ENCODE measurements around the gene AZU1. TPM values are rescaled to one million over a fixed set of nuclear protein-coding genes. Genes with fewer than 3 reads are reported as not detected.
"Not testable (repeated sequence)": the region's sequence is repeated elsewhere in the genome, so short reads cannot be mapped to it uniquely, and the experiment has no call there.

The AZU1 gene
- total and polyA plus RNA-seq, 2 experiments from 2014 or later = not detected

DNA sequence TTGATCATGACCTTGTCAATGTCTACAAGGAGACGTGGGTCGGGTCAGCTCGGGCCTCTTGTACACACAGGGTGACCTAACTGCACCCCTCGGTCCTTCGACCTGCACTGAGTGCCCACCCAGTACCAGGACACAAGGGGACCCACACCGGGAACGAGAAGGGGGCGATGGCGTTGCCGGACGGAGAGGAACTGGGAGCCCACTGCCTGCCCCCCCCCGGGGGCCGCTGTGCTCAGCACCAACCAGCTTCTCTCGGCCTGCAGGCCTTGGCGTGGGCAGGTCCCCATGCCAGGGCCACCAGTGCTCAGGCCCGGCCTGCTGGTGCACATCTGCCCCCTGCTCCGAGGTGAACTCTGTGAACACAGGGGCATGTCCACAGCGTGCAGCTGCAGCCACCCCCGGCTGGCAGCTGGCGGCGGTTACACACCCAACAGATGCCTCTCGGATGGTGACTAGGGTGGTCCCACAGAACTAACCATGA, 46.0 kb downstream of the AZU1 start:
- no peak overlapping the region for H2AFZ ChIP-seq
- no peaks in the 10 kb centered on the region for H4K20me1 ChIP-seq (ENCODE audit: insufficient read depth)
- no peaks in the 10 kb centered on the region for H3K36me3 ChIP-seq (ENCODE audit: low read depth)
- no peak overlapping the region for H3K4me3 ChIP-seq
- in situ Hi-C loops (cut with MboI) = no loop called here
- TF ChIP-seq EZH2phosphoT487 (IDR thresholded peaks at IDR 0.05; ENCODE audit: insufficient read depth, low read depth) = no peak
- no peak for TF ChIP-seq EZH2 (IDR thresholded peaks at IDR 0.05; ENCODE audit: insufficient read depth, poor library complexity, severe bottlenecking)
- H3K79me2 ChIP-seq (ENCODE audit: insufficient read depth) = no peaks in the 10 kb centered on the region
- no peak for DNase-seq
- H3K9ac ChIP-seq = no peak overlapping the region
- no peaks in the 10 kb centered on the region for H3K27me3 ChIP-seq (replicated peaks; ENCODE audit: insufficient read depth)
- no peaks in the 10 kb centered on the region for H3K9me3 ChIP-seq (ENCODE audit: low read depth)
- no peak overlapping the region for H3K4me2 ChIP-seq (ENCODE audit: unreplicated experiment)
- H3K9me2 ChIP-seq (ENCODE audit: insufficient read depth) = no peaks in the 10 kb centered on the region
- 94 to 95% methylated on average over 17 to 21 of the region's 22 CpGs for WGBS, 2 experiments (ENCODE audit: low coverage in 1 of 2, low lambda C conversion rate in 2 of 2, missing lambda C conversion rate in 2 of 2)
- no peak overlapping the region for H3K27ac ChIP-seq
- peaks cover 6% of the 10 kb centered on the region; the same call in 1 of the 2 replicates for H3F3A ChIP-seq (ENCODE audit: insufficient read depth)
- peaks cover 13% of the 10 kb centered on the region for H3K4me1 ChIP-seq (ENCODE audit: insufficient read depth)

DNA sequence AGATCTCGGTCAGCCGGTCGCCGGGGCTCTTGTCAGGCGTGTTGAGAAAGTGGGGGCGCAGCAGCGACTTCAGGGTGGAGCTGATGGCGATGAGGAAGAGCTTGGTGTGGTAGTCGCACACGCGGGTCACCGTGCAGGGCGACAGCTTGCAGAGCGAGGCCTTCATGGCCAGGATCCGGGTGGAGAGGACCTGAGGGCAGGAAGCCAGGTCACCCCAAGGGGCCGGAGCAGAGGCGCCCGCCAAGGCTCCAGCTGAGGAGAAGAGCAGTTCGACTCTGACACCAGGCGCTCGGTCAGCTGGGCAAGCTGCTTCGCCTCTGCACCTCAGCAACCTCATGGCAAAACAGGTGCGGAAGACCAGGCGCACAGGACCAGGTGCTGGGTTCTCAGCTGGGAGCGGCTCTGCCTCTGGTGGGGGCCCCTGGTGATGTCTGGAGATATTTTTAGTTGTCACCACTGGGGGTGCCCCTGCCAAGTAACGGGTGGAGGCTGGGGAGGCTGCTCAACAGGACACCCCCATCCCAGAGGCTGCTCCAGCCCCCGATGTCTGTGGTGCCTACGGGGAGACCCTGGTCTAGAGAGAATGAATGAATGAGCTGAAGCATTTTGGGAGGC, 47.7 kb downstream of the AZU1 start:
- in situ Hi-C loops (cut with MboI) = no loop called here
- WGBS, 2 experiments (ENCODE audit: low coverage in 1 of 2, low lambda C conversion rate in 2 of 2, missing lambda C conversion rate in 2 of 2) = 95 to 96% methylated on average over 28 of the region's 28 CpGs

DNA sequence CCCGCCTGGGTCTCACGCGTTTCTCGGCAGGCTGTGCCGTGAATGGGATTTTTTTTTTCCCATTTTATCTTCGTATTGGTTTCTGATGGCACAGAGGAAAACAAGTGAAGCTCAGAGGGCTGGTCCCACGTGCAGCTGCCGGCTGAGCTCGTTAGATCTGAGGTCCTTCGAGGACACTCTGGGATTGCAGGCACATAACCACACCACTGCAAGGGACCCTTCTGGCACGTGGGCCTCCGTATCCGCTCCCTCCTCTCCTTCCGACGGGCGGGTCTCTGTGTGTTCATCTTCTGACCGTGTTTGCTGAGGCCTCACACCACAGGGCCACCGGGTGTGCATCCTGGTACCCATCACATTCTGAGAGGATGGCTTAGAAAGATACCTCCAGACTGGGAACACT, 48.5 kb downstream of the AZU1 start:
- Histone ChIP-seq H3K27ac (no peak overlapping the region), H3F3A (ENCODE audit: insufficient read depth) (no peaks in the 10 kb centered on the region), H3K4me1 (ENCODE audit: insufficient read depth) (no peaks in the 10 kb centered on the region), H3K9me2 (ENCODE audit: insufficient read depth) (no peaks in the 10 kb centered on the region), H3K9me3 (ENCODE audit: low read depth) (no peaks in the 10 kb centered on the region), H3K4me2 (ENCODE audit: unreplicated experiment) (no peak overlapping the region), H3K36me3 (ENCODE audit: low read depth) (no peaks in the 10 kb centered on the region), H4K20me1 (ENCODE audit: insufficient read depth) (no peaks in the 10 kb centered on the region), H2AFZ (no peak overlapping the region), H3K27me3 (replicated peaks; ENCODE audit: insufficient read depth) (no peaks in the 10 kb centered on the region), H3K4me3 (no peak overlapping the region), H3K79me2 (ENCODE audit: insufficient read depth) (no peaks in the 10 kb centered on the region), H3K9ac (no peak overlapping the region)
- no peak for TF ChIP-seq EZH2 (IDR thresholded peaks at IDR 0.05; ENCODE audit: insufficient read depth, poor library complexity, severe bottlenecking)
- no peak for TF ChIP-seq EZH2phosphoT487 (IDR thresholded peaks at IDR 0.05; ENCODE audit: insufficient read depth, low read depth)
- no peak for DNase-seq
- in situ Hi-C loops (cut with MboI) = no loop called here
- 80 to 85% methylated on average over 18 of the region's 18 CpGs for WGBS, 2 experiments (ENCODE audit: low coverage in 1 of 2, low lambda C conversion rate in 2 of 2, missing lambda C conversion rate in 2 of 2)

More for the DNA sequence above, 47.7 kb downstream of the AZU1 start:
- DNase-seq = no peak
- Histone ChIP-seq H3K9me3 (ENCODE audit: low read depth) (no peaks in the 10 kb centered on the region), H3K4me1 (ENCODE audit: insufficient read depth) (no peaks in the 10 kb centered on the region), H4K20me1 (ENCODE audit: insufficient read depth) (no peaks in the 10 kb centered on the region), H3K9me2 (ENCODE audit: insufficient read depth) (no peaks in the 10 kb centered on the region), H3K36me3 (ENCODE audit: low read depth) (no peaks in the 10 kb centered on the region), H3K9ac (no peak overlapping the region), H3K4me3 (no peak overlapping the region), H2AFZ (no peak overlapping the region), H3K27ac (no peak overlapping the region), H3F3A (ENCODE audit: insufficient read depth) (no peaks in the 10 kb centered on the region), H3K27me3 (replicated peaks; ENCODE audit: insufficient read depth) (no peaks in the 10 kb centered on the region), H3K4me2 (ENCODE audit: unreplicated experiment) (no peak overlapping the region), H3K79me2 (ENCODE audit: insufficient read depth) (no peaks in the 10 kb centered on the region)
- no peak for TF ChIP-seq EZH2 (IDR thresholded peaks at IDR 0.05; ENCODE audit: insufficient read depth, poor library complexity, severe bottlenecking)

DNA sequence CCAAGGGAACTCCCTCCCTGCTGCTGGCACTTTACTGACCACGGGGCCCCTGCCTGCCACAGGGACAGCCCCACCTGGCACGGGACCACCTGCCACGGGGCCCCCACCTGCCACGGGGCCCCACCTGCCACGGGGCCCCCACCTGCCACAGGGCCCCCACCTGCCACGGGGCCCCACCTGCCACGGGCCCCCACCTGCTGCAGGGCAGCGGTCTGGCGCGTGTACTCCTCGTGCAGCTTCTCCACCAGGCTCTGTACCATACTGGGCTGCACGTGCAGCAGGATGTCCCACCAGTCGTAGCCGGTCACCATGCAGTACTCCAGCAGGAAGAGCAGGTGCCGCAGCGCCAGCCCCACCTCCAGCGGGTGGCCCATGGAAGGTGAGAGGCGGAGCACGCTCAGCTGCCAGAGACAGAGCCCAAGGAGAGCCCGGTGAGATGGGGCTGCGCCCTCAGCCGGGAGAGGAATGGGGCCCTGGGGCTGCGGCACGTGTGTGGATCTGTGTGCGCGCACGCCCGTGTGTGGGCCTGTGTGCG, 49.2 kb downstream of the AZU1 start:
- Histone ChIP-seq H3K27ac (no peak overlapping the region), H3K9me2 (ENCODE audit: insufficient read depth) (no peaks in the 10 kb centered on the region), H3F3A (ENCODE audit: insufficient read depth) (no peaks in the 10 kb centered on the region), H2AFZ (no peak overlapping the region), H4K20me1 (ENCODE audit: insufficient read depth) (no peaks in the 10 kb centered on the region), H3K4me1 (ENCODE audit: insufficient read depth) (no peaks in the 10 kb centered on the region), H3K4me2 (ENCODE audit: unreplicated experiment) (no peak overlapping the region), H3K36me3 (ENCODE audit: low read depth) (no peaks in the 10 kb centered on the region), H3K79me2 (ENCODE audit: insufficient read depth) (no peaks in the 10 kb centered on the region), H3K4me3 (no peak overlapping the region), H3K27me3 (replicated peaks; ENCODE audit: insufficient read depth) (no peaks in the 10 kb centered on the region), H3K9ac (no peak overlapping the region), H3K9me3 (ENCODE audit: low read depth) (no peaks in the 10 kb centered on the region)
- TF ChIP-seq EZH2phosphoT487 (IDR thresholded peaks at IDR 0.05; ENCODE audit: insufficient read depth, low read depth) (no peak), EZH2 (IDR thresholded peaks at IDR 0.05; ENCODE audit: insufficient read depth, poor library complexity, severe bottlenecking) (no peak)
- in situ Hi-C loops (cut with MboI) = no loop called here
- WGBS, 2 experiments (ENCODE audit: low coverage in 1 of 2, low lambda C conversion rate in 2 of 2, missing lambda C conversion rate in 2 of 2) = 94 to 97% methylated on average over 23 to 28 of the region's 29 CpGs
- no peak for DNase-seq

DNA sequence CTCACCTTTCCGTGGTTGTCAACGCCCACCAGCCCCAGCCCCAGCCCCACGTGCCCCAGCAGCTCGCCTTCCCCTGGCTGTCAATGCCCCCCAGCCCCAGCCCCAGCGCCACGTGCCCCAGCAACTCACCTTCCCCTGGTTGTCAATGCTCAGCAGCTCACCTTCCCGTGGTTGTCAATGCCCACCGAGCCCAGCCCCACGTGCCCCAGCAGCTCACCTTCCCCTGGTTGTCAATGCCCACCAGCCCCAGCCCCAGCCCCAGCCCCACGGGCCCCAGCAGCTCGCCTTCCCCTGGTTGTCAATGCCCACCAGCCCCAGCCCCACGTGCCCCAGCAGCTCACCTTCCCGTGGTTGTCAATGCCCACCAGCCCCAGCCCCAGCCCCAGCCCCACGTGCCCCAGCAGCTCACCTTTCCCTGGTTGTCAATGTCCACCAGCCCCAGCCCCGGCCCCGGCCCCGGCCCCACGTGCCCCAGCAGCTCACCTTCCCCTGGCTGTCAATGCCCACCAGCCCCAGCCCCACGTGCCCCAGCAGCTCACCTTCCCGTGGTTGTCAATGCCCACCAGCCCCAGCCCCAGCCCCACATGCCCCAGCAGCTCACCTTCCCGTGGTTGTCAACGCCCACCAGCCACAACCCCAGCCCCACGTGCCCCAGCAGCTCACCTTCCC, 50.5 kb downstream of the AZU1 start:
- 87 to 95% methylated on average over 3 to 23 of the region's 23 CpGs for WGBS, 2 experiments (ENCODE audit: low coverage in 1 of 2, low lambda C conversion rate in 2 of 2, missing lambda C conversion rate in 2 of 2)
- H3K27me3 ChIP-seq (replicated peaks; ENCODE audit: insufficient read depth); H2AFZ ChIP-seq; H3K4me2 ChIP-seq (ENCODE audit: unreplicated experiment); H3K27ac ChIP-seq; H3K36me3 ChIP-seq (ENCODE audit: low read depth); H3K4me1 ChIP-seq (ENCODE audit: insufficient read depth); H3F3A ChIP-seq (ENCODE audit: insufficient read depth); H4K20me1 ChIP-seq (ENCODE audit: insufficient read depth); H3K9me2 ChIP-seq (ENCODE audit: insufficient read depth); H3K79me2 ChIP-seq (ENCODE audit: insufficient read depth); H3K9ac ChIP-seq; DNase-seq; H3K9me3 ChIP-seq (ENCODE audit: low read depth); H3K4me3 ChIP-seq; in situ Hi-C loops (cut with MboI): not testable (repeated sequence)

DNA sequence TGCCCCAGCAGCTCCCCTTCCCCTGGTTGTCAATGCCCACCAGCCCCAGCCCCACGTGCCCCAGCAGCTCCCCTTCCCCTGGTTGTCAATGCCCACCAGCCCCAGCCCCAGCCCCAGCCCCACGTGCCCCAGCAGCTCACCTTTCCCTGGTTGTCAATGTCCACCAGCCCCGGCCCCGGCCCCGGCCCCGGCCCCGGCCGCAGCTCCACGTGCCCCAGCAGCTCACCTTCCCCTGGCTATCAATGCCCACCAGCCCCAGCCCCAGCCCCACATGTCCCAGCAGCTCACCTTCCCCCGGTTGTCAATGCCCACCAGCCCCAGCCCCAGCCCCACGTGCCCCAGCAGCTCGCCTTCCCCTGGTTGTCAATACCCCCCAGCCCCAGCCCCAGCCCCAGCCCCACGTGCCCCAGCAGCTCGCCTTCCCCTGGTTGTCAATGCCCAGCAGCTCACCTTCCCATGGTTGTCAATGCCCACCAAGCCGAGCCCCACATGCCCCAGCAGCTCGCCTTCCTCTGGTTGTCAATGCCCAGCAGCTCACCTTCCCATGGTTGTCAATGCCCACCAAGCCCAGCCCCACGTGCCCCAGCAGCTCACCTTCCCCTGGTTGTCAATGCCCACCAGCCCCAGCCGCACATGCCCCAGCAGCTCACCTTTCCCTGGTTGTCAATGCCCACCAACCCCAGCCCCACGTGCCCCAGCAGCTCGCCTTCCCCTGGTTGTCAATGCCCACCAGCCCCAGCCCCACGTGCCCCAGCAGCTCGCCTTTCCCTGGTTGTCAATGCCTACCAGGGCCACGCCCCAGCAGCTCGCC, 51.3 kb downstream of the AZU1 start:
- in situ Hi-C loops (cut with MboI) = not testable (repeated sequence)

More for the DNA sequence above, 51.3 kb downstream of the AZU1 start:
- H3K79me2 ChIP-seq (ENCODE audit: insufficient read depth); H3K4me2 ChIP-seq (ENCODE audit: unreplicated experiment); H3K36me3 ChIP-seq (ENCODE audit: low read depth); H3K9ac ChIP-seq; H3K27me3 ChIP-seq (replicated peaks; ENCODE audit: insufficient read depth); H3K9me2 ChIP-seq (ENCODE audit: insufficient read depth); H3K4me1 ChIP-seq (ENCODE audit: insufficient read depth); H3F3A ChIP-seq (ENCODE audit: insufficient read depth); H4K20me1 ChIP-seq (ENCODE audit: insufficient read depth); H3K9me3 ChIP-seq (ENCODE audit: low read depth); DNase-seq; H3K27ac ChIP-seq; H2AFZ ChIP-seq; H3K4me3 ChIP-seq: not testable (repeated sequence)
- 91 to 92% methylated on average over 11 to 24 of the region's 24 CpGs for WGBS, 2 experiments (ENCODE audit: low coverage in 1 of 2, low lambda C conversion rate in 2 of 2, missing lambda C conversion rate in 2 of 2)
